RWPE2 (cell line): ENCODE measurements around the gene STX11.

ENCODE experiments used
- ATAC-seq: fragments of 200-7000 bp; cut with Tn5 transposase; 3 replicates; pipeline ENCODE4 v1.9.1; 2021; ENCODE audit warnings: low read depth
- DNase-seq: peaks from one replicate; pipeline ENCODE4 v3.0.0-alpha.2; 2020; ENCODE audit warnings: low spot score
- H3K27ac ChIP-seq: fragments of 450-650 bp; 2 replicates; pipeline ENCODE4 v1.5.1; 2017; ENCODE audit warnings: mild to moderate bottlenecking; ENCODE audit not compliant: poor library complexity, severe bottlenecking
- H3K27me3 ChIP-seq: fragments of 250-450 bp; sonication (Bioruptor Pico); 2 replicates; pipeline ENCODE4 v1.5.1; 2021; ENCODE audit warnings: mild to moderate bottlenecking, moderate library complexity; ENCODE audit not compliant: insufficient read depth, poor library complexity, severe bottlenecking
- H3K36me3 ChIP-seq: fragments of 250-450 bp; sonication (Bioruptor Pico); 2 replicates; pipeline ENCODE4 v1.5.1; 2020; ENCODE audit warnings: low read depth, mild to moderate bottlenecking, moderate library complexity
- H3K4me1 ChIP-seq: fragments of 250-450 bp; sonication (Bioruptor Pico); 2 replicates; pipeline ENCODE4 v1.5.1; 2021; ENCODE audit warnings: mild to moderate bottlenecking, moderate library complexity; ENCODE audit not compliant: insufficient read depth, poor library complexity, severe bottlenecking
- H3K4me3 ChIP-seq: fragments of 250-450 bp; sonication (Bioruptor Pico); 2 replicates; pipeline ENCODE4 v1.5.1; 2021; ENCODE audit warnings: mild to moderate bottlenecking, moderate library complexity; ENCODE audit not compliant: severe bottlenecking
- H3K9me3 ChIP-seq: fragments of 250-450 bp; sonication (Bioruptor Pico); 2 replicates; pipeline ENCODE4 v1.5.1; 2021; ENCODE audit warnings: mild to moderate bottlenecking, moderate library complexity; ENCODE audit not compliant: severe bottlenecking
- TF ChIP-seq, protein P1 (sequence below): fragments of 450-650 bp; IDR thresholded peaks from one replicate; pipeline ENCODE4 v1.5.1; 2017; ENCODE audit warnings: mild to moderate bottlenecking, moderate library complexity; ENCODE audit not compliant: poor library complexity, severe bottlenecking

Gene STX11

GRCh38 chr6:144215402-144215931 lies 65.2 kb downstream of the STX11 start:
- Histone ChIP-seq H3K9me3 (no peaks in the 10 kb centered on the region), H3K36me3 (no peaks in the 10 kb centered on the region), H3K27me3 (no peaks in the 10 kb centered on the region), H3K4me3 (peak overlapping the region; percentile 44), H3K4me1 (no peaks in the 10 kb centered on the region), H3K27ac (peak overlapping the region; percentile 53)
- DNase-seq, result no peak
- TF ChIP-seq, protein P1, sequence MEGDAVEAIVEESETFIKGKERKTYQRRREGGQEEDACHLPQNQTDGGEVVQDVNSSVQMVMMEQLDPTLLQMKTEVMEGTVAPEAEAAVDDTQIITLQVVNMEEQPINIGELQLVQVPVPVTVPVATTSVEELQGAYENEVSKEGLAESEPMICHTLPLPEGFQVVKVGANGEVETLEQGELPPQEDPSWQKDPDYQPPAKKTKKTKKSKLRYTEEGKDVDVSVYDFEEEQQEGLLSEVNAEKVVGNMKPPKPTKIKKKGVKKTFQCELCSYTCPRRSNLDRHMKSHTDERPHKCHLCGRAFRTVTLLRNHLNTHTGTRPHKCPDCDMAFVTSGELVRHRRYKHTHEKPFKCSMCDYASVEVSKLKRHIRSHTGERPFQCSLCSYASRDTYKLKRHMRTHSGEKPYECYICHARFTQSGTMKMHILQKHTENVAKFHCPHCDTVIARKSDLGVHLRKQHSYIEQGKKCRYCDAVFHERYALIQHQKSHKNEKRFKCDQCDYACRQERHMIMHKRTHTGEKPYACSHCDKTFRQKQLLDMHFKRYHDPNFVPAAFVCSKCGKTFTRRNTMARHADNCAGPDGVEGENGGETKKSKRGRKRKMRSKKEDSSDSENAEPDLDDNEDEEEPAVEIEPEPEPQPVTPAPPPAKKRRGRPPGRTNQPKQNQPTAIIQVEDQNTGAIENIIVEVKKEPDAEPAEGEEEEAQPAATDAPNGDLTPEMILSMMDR, result no peak
- no peak; the same call in 2 of the 3 replicates for ATAC-seq

DNA sequence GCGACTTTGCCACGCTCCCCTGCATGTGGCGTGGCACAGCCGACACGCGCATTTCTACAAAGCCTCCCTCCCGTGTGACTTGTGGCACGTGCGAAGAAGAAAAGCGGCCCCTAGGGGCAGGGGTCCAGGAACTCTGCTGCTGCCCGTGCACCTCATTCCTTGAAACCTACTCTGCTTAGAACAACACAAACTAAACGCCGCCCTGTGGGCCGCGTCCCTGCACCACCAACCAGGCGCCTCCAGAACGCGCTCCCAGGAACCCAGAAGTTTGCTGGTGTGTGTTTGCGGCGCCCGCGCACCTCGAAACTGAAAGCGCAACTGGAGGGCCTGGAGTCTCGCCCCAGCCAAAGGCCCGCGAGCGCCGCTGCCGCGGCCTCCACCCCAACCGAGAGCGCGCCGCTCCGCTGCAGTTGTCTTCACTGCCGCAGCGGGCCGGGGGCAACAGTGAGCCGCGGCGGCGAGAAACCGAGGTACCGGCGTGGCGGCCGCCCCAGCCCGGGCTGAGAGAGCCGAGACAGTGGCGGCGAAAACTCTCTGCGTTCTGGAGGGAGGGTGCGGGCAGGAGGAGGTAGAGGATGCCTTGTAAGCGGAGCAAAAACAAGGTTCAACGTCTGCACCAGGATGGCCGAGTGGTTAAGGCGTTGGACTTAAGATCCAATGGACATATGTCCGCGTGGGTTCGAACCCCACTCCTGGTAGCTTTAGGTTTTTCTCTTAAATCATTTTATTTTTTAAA lies 65.8 kb downstream of the STX11 start:
- Histone ChIP-seq H3K36me3 (no peaks in the 10 kb centered on the region), H3K9me3 (no peaks in the 10 kb centered on the region), H3K4me3 (peak overlapping the region; percentile 44), H3K27ac (peak overlapping the region; percentile 53), H3K4me1 (no peaks in the 10 kb centered on the region), H3K27me3 (no peaks in the 10 kb centered on the region)
- peak; percentile 90 for ATAC-seq
- peak; percentile 93 for DNase-seq
- TF ChIP-seq, protein P1, result peak; percentile 86

DNA sequence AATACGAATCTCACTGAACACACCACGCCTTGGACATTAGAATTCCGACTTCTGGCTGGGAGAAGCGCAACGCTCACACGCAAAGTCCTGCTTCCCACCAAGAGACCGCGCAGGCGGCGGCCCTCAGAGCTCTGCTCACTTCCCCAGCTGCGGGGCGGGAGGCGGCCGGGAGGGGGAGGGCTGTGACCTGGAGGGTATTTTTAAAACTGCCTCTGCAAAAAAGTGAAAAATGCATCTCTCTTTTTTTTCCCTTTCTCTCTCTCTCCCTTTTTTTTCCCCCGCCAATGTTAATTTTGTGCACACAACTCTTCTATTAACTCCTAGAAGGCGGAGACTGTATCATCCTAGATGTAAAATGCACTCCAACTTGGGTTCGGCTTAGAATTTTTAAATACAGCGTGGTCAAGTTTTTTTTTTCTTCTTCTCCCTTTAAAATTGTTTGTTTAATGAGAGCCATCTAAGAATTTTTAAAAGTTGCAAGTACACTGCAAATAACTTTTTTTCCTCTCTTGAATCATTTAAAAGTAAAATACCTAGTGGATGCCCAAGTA lies 66.4 kb downstream of the STX11 start:
- TF ChIP-seq, protein P1, result no peak
- Histone ChIP-seq H3K9me3 (no peaks in the 10 kb centered on the region), H3K27ac (peak overlapping the region; percentile 53), H3K4me1 (no peaks in the 10 kb centered on the region), H3K27me3 (no peaks in the 10 kb centered on the region), H3K36me3 (no peaks in the 10 kb centered on the region), H3K4me3 (peak overlapping the region; percentile 44)
- DNase-seq, result no peak
- peak; percentile 57 for ATAC-seq

GRCh38 chr6:144217264-144217663 lies 66.9 kb downstream of the STX11 start:
- no peak overlapping the region for H3K27ac ChIP-seq
- no peaks in the 10 kb centered on the region for H3K27me3 ChIP-seq
- ATAC-seq, result no peak
- no peak for DNase-seq
- H3K4me3 ChIP-seq, result no peak overlapping the region
- H3K9me3 ChIP-seq, result no peaks in the 10 kb centered on the region
- TF ChIP-seq, protein P1, result no peak
- H3K4me1 ChIP-seq, result no peaks in the 10 kb centered on the region
- H3K36me3 ChIP-seq, result no peaks in the 10 kb centered on the region

DNA sequence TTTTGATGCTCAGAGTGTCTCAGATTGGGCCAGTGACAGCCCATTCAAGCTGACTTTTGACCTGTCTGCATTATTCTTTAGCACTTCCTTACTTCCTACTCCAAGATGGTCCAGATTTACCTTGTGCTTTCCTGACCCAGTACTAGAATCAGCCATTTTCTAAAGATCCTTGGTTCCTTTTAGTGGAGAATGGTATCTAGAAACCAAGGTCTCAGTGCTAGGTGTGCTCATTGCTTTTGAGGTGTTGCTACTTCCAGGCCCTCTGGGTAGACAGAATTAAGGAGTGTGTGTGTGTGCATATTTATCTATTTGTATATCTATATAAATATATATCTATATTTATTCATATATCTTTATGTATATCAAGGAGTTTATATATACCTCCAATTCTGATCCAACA lies 67.5 kb downstream of the STX11 start:
- H3K27me3 ChIP-seq, result no peaks in the 10 kb centered on the region
- TF ChIP-seq, protein P1, result no peak
- no peak overlapping the region for H3K4me3 ChIP-seq
- no peaks in the 10 kb centered on the region for H3K9me3 ChIP-seq
- ATAC-seq (no peak), DNase-seq (no peak)
- H3K4me1 ChIP-seq, result no peaks in the 10 kb centered on the region
- H3K36me3 ChIP-seq, result no peaks in the 10 kb centered on the region
- H3K27ac ChIP-seq, result no peak overlapping the region
